Ishikawa (cell line): Measurements from ENCODE around the gene ACACA.
A peak's percentile ranks its signal among the peaks of the same experiment; 100 is the strongest.

ENCODE experiments used
- CEBPB ChIP-seq: IDR thresholded peaks from 2 replicates; pipeline ENCODE4 v1.6.1; 2012
- CREB1 ChIP-seq: IDR thresholded peaks from 2 replicates; pipeline ENCODE4 v1.6.1; 2012; ENCODE audit warnings: low read depth
- EGR1 ChIP-seq: IDR thresholded peaks from 2 replicates; pipeline ENCODE4 v1.6.1; 2012
- EP300 ChIP-seq: IDR thresholded peaks from 2 replicates; pipeline ENCODE4 v1.6.1; 2012; ENCODE audit warnings: borderline replicate concordance
- FOXM1 ChIP-seq: IDR thresholded peaks from 2 replicates; pipeline ENCODE4 v1.6.1; 2012; ENCODE audit warnings: low read depth, borderline replicate concordance
- MAX ChIP-seq: IDR thresholded peaks from 2 replicates; pipeline ENCODE4 v1.6.1; 2012
- NFIC ChIP-seq: IDR thresholded peaks from 2 replicates; pipeline ENCODE4 v1.6.1; 2012
- RAD21 ChIP-seq: IDR thresholded peaks from 2 replicates; pipeline ENCODE4 v1.6.1; 2012; ENCODE audit warnings: low read depth
- REST ChIP-seq: IDR thresholded peaks from 2 replicates; pipeline ENCODE4 v1.6.1; 2012; ENCODE audit warnings: low read depth, mild to moderate bottlenecking
- TAF1 ChIP-seq: IDR thresholded peaks from 2 replicates; pipeline ENCODE4 v1.6.1; 2012; ENCODE audit warnings: low read depth, mild to moderate bottlenecking
- TCF12 ChIP-seq: IDR thresholded peaks from 2 replicates; pipeline ENCODE4 v1.6.1; 2012; ENCODE audit warnings: low read depth
- TEAD4 ChIP-seq: IDR thresholded peaks from 2 replicates; pipeline ENCODE4 v1.6.1; 2012
- USF1 ChIP-seq: IDR thresholded peaks from 2 replicates; pipeline ENCODE4 v1.6.1; 2012
- YY1 ChIP-seq: IDR thresholded peaks from 2 replicates; pipeline ENCODE4 v1.6.1; 2012; ENCODE audit warnings: low read depth
- ZBTB7A ChIP-seq: IDR thresholded peaks from 2 replicates; pipeline ENCODE4 v1.6.1; 2012; ENCODE audit warnings: low read depth

Gene ACACA

GRCh38 chr17:37221865-37222264, 184.8 kb downstream of the ACACA start:
- no peak for TF ChIP-seq TCF12
- TF ChIP-seq REST: no peak
- TF ChIP-seq CREB1: no peak
- TF ChIP-seq CEBPB: no peak
- TF ChIP-seq FOXM1: no peak
- no peak for TF ChIP-seq EP300
- TF ChIP-seq ZBTB7A: no peak
- no peak for TF ChIP-seq TAF1
- TF ChIP-seq MAX: no peak
- no peak for TF ChIP-seq NFIC
- no peak for TF ChIP-seq RAD21
- no peak for TF ChIP-seq EGR1
- no peak for TF ChIP-seq USF1
- TF ChIP-seq YY1: no peak

- TF ChIP-seq REST: no peak
- no peak for TF ChIP-seq TAF1
- no peak for TF ChIP-seq ZBTB7A
- peak; percentile 17; the same call in 1 of the 2 replicates for TF ChIP-seq RAD21
- no peak for TF ChIP-seq NFIC
- TF ChIP-seq YY1: no peak
- no peak for TF ChIP-seq EGR1
- no peak for TF ChIP-seq EP300
Observed at GRCh38 chr17:37220607-37220953, 186.1 kb downstream of the ACACA start.

GRCh38 chr17:37219876-37220606, 186.6 kb downstream of the ACACA start:
- no peak for TF ChIP-seq YY1
- TF ChIP-seq EP300: no peak
- TF ChIP-seq USF1: no peak
- no peak for TF ChIP-seq EGR1
- no peak for TF ChIP-seq TCF12
- TF ChIP-seq CREB1: no peak
- no peak for TF ChIP-seq CEBPB
- TF ChIP-seq MAX: no peak
- TF ChIP-seq TEAD4: no peak
- TF ChIP-seq FOXM1: no peak
- TF ChIP-seq ZBTB7A: no peak
- no peak for TF ChIP-seq REST
- no peak for TF ChIP-seq TAF1
- no peak for TF ChIP-seq RAD21
- TF ChIP-seq NFIC: no peak

- TF ChIP-seq TAF1 (no peak), ZBTB7A (no peak), TEAD4 (no peak), NFIC (no peak), YY1 (no peak), REST (no peak), RAD21 (no peak), EP300 (no peak), TCF12 (no peak), FOXM1 (no peak), CEBPB (no peak), CREB1 (no peak), USF1 (no peak), EGR1 (no peak), MAX (no peak)
Observed at GRCh38 chr17:37218849-37219248, 187.8 kb downstream of the ACACA start.
